ENCODE results near the gene LENG1.
A peak's percentile ranks its signal among the peaks of the same experiment; 100 is the strongest.

LENG1 gene

DNA sequence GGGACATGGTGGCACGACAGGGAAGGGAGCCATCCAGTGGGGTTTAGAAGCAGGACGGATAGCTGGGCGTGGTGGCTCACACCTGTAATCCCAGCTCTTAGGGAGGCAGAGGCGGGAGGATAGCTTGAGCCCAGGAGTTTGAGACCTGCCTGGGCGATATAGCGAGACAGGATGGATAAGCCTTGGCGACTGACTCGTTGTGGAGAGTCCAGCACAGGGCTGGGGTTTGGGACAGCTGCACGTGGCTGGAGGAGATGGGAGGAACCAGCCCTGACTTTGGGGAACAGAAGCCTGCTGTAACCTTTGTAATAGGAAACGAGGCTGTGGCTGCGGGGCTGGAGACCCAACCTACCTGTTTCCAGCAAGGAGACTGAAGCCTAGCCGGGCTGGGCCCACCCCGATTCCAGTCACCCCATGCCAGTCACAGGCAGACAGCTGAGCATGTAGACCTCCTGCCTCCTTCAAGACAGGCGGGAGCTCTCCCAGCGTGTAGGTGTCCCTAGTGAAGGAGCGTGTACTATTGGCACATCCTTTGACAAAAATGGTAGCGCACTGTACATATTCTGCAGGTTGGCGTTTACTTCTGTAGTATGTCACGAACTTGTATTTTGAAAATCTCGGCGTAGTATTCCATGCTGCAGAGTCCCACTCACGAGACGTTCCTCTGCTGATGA, 8.0 kb downstream of the LENG1 start:
- TF ChIP-seq GATA1 (IDR thresholded peaks at IDR 0.05; ENCODE audit: low read depth, low read length) (no peak), POLR2A (IDR thresholded peaks at IDR 0.05; ENCODE audit: low read length) (no peak)
- no peak for DNase-seq

DNA sequence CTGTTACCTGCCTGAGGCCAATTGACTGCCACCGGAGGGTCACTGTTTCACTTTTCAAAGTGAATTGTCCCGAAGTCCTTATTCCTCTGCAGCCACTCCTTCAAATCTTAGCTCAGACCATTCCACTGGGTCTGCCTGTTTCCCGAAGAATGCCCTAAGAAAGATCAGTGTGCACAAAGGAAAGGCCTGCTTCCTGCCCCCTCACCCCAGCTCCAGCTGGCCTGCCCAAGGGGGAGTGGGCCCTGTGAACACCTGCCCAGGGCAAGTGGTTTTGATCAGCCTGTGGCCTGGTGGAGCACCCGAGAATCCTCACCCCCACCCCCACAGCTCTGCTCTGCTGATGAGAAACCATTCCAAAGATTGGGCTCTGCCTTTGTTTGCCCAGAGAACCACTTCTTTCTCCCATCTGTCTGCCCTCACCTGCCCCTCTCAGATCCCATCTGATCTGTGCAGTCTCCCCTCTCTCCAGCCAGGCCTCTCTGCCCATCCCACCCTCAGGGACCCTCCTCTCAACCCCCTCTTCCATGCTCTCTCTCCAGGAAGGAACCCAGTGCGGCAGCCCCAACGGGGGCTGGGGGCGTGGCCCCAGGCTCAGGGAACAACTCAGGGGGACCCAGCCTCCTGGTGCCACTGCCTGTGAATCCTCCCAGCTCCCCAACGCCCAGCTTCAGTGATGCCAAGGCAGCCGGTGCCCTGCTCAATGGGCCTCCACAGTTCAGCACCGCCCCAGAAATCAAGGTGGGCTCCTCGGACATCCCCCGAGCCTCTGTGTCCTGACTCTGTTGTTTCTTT, 10.3 kb downstream of the LENG1 start:
- no peak for TF ChIP-seq GATA1 (IDR thresholded peaks at IDR 0.05; ENCODE audit: low read depth, low read length)
- no peak for DNase-seq

DNA sequence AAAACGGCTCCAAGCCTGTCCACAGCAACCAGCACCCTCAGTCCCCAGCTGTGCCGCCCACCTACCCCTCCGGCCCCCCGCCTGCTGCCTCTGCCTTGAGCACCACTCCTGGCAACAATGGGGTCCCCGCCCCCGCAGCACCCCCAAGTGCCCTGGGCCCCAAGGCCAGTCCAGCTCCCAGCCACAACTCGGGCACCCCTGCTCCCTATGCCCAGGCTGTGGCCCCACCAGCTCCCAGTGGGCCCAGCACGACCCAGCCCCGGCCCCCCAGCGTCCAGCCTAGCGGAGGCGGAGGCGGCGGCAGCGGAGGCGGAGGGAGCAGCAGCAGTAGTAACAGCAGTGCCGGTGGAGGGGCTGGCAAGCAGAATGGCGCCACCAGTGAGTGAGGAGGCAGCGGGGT, 11.4 kb downstream of the LENG1 start:
- TF ChIP-seq GATA1 (IDR thresholded peaks at IDR 0.05; ENCODE audit: low read depth, low read length) (no peak), POLR2A (IDR thresholded peaks at IDR 0.05; ENCODE audit: low read length) (no peak)
- no peak for DNase-seq

DNA sequence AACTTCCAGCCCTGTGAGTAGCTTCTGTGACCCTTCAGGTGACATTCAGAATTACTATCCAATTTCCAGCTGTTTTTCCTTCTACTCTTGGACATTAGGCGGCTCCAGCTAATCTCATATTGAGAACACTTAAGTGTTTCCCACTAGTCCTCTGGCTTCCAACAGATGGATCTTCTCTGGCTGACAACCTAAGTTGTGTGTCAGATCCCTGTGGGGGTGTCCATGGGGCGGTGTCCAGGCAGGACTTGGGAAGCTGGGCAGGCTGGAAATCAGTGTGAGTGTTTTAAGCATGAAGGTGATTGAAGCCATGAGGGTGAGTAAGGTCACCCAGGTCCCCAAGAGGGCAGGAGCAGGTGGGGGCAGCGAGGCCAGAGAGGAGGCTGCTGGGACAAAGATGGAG, 11.8 kb downstream of the LENG1 start:
- TF ChIP-seq POLR2A (IDR thresholded peaks at IDR 0.05; ENCODE audit: low read length) = no peak
- TF ChIP-seq GATA1 (IDR thresholded peaks at IDR 0.05; ENCODE audit: low read depth, low read length) = no peak
- DNase-seq = no peak

DNA sequence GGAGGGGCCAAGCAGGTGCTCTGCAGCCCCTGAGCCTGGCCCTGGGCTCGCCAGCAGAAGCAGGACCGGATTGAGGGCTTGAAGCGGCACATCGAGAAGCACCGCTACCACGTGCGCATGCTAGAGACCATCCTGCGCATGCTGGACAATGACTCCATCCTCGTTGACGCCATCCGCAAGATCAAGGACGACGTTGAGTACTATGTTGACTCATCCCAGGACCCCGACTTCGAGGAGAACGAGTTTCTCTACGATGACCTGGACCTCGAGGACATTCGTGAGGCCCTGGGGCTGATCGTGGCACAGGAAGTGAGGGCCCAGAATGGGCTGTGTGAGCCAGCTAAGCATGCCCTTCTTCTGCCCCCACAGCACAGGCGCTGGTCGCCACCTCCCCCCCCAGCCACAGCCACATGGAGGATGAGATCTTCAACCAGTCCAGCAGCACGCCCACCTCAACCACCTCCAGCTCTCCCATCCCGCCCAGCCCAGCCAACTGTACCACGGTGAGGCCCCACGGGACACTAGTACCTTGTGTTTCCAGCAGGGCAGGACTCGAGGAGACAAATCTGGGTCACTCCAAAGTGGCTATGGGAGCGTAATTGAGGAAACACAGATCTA, 13.9 kb downstream of the LENG1 start:
- DNase-seq = no peak
- TF ChIP-seq POLR2A (IDR thresholded peaks at IDR 0.05; ENCODE audit: low read length) = no peak
- no peak for TF ChIP-seq GATA1 (IDR thresholded peaks at IDR 0.05; ENCODE audit: low read depth, low read length)

DNA sequence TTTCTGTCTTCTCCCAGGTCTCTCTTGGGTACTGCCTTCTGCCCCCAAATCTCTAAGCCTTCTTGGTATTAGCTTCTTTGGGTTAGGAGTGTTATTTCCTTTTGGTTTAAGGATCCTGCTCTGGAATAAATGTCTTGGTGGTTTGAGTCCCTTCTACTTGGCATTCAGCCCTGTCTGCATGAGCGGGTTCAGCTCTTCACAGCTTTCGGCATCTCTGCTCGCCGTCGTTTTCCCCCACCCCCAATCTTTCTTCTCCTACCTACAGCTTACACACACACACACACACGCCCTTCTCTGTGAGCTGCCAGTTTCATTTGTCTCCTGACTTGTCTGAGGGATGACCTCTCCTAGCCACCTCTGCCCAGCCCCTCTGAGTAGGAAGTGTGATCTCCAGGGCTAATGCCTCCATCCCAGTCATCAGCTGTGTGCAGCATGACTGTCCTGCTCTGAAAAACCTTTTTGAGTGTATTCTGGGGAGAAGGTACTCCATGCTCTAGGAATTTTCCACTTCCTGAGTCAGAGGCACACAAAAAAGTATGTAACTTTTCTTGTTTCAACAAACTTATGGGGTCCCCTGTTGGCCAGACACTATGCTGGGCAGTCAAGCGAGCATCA, 17.2 kb downstream of the LENG1 start:
- TF ChIP-seq POLR2A (IDR thresholded peaks at IDR 0.05; ENCODE audit: low read length) = no peak
- TF ChIP-seq GATA1 (IDR thresholded peaks at IDR 0.05; ENCODE audit: low read depth, low read length) = no peak
- DNase-seq = no peak

DNA sequence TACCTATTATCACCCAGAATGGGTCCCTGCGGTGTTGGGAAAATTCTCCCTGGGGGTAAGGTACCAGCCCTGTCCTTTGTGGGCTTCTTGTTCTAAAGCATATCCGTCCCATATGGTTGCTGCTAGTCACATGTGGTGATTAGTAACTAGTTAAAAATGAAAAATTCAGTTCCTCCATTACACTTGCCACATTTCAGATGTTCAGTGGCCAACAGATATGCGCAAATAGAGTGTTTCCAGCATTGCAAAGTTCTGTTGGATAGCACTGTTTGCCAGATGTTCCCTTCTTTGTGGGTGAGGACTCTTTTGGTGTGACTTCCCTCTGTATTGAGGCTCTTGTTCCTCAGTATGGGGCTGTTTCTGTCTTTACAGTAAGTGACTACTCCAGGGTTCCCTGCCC, 18.2 kb downstream of the LENG1 start:
- DNase-seq = no peak
- no peak for TF ChIP-seq GATA1 (IDR thresholded peaks at IDR 0.05; ENCODE audit: low read depth, low read length)
- no peak for TF ChIP-seq POLR2A (IDR thresholded peaks at IDR 0.05; ENCODE audit: low read length)

DNA sequence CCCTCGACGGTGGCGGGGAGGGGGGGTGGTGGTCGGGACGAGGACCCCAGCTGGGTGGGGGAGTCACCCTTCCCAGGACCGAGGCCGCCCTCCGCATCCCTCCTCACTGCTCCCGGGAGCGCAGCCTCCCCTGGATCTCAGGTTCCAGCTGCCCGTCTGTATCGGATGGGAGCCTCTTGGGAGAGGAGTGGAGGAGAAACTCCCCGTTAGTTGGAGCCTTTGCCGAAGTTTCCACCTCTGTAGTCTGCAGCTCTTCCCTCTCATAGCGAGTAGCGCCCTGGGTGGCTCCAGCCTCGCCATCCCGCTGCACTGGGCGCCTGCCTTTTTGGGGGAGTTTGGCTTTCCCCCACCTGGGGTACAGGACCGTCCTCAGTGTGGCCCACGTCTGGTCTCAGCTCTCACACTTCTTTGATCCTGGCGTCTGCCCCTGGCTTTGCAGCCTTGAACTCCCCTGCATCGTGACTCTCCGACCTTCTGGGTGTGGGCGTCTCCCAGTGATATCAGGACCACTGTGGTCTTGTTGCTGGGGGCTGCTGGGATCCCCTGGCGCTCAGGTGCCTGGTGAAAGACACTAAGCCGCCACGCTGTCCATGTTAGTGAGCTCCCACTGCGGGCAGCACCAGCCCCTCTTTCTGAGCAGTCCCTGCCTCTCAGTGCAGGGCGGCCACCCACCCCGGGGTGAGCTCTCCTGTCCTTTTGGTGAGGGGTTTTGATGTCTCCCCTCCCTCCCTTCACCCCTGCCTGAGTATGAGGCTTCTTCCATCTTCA, 20.8 kb downstream of the LENG1 start:
- TF ChIP-seq GATA1 (IDR thresholded peaks at IDR 0.05; ENCODE audit: low read depth, low read length) = no peak
- no peak for TF ChIP-seq POLR2A (IDR thresholded peaks at IDR 0.05; ENCODE audit: low read length)
- peak; percentile 33 to 46 for DNase-seq

DNA sequence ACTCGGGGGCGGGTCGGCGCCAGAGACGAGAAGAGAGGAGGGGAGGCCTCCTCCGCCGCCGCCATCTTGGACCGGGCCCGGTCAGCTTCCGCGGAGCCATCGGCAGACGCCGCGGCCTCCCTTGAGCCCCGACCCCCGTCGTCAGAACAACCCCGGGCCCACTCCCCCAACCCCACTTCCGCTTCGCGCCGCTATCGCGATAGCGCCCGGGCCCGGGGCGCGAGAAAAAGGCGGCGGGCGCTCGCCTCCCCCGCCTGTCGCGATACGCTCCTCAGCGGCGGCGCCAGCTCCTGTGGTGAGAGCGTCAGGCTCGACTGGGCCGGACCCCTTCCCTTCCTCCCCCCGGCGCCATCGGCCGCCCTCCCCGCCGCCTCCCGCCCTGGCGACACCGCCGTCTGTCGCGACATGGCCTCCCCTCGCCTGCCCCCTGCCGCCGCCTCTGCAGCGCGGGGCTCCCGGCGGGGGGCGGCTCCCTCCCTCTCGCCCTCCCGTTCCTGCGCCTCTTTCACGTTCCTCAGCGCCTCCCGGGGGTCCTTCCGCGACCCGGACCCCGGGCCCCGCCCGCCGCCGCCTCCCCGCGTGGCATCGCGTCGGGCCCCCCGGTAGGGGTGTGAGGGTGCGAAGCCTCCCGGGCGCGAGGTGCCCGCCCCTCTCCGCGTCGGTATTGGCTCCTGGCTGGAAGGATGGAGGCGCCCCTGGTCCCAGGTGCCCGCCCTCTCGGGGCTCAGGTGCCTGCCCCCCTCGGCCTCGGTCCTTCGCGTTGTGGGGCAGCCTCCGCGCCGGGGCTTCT, 21.6 kb downstream of the LENG1 start, which contains the start of gene CNOT3:
CNOT3 (plus strand) TSS at position 64 of the 790 bp plus-strand sequence. CDS start 5,217 bp downstream, outside the sequence.
- no peak for TF ChIP-seq GATA1 (IDR thresholded peaks at IDR 0.05; ENCODE audit: low read depth, low read length)
- TF ChIP-seq POLR2A (IDR thresholded peaks at IDR 0.05; ENCODE audit: low read length) = no peak
- DNase-seq = peak; percentile 65 to 82

DNA sequence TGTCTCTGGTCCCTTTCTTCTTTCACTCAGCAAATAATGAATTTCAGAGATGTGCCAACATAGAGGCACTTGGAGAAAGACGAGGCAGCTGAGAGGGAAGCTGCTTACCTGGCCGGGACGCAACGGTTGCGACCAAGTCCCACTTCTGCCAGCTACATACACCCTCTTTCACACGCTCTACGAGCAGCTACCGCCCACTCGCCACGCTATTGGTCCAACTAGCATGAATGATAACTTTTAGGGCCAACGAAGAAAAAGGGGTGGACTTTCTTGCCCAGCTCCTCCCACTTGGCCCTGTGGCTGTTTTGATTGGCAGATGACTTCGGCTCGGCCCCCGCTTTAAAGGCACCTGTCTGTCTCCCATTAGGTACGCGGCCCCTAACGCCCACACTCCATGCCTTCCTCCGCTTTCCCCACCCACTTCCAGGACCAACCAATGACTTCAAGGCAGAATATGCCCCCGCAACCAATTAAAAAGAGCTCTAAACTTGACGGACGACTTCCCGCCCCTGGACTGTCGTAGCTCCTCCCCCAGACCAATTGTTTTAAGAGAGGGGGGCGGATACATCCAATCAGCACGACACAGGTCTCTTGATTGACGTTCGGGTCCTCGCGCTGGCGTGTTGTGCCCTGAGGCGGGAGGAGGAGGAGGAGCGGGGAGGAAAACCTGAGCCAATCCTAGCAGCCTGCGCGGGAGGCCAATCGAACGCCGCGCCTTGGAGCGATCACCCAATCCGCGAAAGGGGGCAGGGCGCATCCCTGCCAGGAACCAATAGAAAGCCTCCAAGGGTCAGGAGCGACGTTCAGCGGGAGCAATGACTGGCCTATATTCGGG, 22.4 kb downstream of the LENG1 start:
- DNase-seq = peak; percentile 100
- TF ChIP-seq GATA1 (IDR thresholded peaks at IDR 0.05; ENCODE audit: low read depth, low read length) (no peak), POLR2A (IDR thresholded peaks at IDR 0.05; ENCODE audit: low read length) (peak; percentile 59)

DNA sequence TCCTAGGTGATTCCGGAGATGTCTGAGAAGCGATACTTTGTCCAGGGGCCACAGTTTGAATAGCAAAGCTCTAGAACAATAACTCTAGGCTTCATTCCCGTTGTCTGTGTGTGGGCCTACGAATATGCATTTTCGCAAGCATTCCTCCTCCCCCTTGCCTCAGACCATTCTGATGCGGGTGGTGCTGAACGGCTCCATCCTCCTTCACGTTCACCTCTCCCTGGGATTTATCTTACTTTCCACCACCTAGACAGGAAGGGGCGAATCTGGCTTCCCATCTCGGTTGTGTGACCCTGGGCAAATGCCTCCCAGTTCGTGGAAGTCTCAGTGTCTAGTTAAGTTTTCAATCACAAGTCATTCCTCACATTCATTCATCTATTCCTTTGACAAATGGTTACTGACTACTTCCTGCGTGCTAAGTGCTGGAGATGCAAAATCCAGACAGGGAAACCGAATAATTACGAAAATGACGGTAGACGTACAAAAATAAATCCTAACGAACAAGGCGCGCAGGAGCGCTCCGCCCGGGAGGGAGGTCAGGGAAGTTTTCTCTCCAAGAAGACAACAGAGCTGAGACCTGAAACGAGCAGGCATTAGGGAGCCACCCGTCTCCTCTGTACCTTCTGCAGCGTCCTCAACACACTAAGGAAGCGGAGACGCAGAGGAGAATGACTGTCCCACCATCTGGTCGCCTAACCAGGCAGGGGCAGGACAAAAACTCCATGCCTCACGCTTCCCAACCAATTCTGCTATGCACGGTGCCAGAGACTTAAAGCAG, 23.2 kb downstream of the LENG1 start:
- no peak for DNase-seq
- TF ChIP-seq POLR2A (IDR thresholded peaks at IDR 0.05; ENCODE audit: low read length) (no peak), GATA1 (IDR thresholded peaks at IDR 0.05; ENCODE audit: low read depth, low read length) (no peak)
